GM12872 (cell line): Measurements from ENCODE around the gene EDNRA.

ENCODE experiments used
- TF ChIP-seq, protein P1 (sequence below): IDR thresholded peaks from 3 replicates; pipeline ENCODE4 v1.5.1; 2011; ENCODE audit warnings: low read depth, mild to moderate bottlenecking, low read length, moderate library complexity; ENCODE audit not compliant: insufficient read depth

The EDNRA gene

GRCh38 chr4:147566762-147567161 lies 85.9 kb downstream of the EDNRA start:
- TF ChIP-seq, protein P1, sequence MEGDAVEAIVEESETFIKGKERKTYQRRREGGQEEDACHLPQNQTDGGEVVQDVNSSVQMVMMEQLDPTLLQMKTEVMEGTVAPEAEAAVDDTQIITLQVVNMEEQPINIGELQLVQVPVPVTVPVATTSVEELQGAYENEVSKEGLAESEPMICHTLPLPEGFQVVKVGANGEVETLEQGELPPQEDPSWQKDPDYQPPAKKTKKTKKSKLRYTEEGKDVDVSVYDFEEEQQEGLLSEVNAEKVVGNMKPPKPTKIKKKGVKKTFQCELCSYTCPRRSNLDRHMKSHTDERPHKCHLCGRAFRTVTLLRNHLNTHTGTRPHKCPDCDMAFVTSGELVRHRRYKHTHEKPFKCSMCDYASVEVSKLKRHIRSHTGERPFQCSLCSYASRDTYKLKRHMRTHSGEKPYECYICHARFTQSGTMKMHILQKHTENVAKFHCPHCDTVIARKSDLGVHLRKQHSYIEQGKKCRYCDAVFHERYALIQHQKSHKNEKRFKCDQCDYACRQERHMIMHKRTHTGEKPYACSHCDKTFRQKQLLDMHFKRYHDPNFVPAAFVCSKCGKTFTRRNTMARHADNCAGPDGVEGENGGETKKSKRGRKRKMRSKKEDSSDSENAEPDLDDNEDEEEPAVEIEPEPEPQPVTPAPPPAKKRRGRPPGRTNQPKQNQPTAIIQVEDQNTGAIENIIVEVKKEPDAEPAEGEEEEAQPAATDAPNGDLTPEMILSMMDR, result no peak

DNA sequence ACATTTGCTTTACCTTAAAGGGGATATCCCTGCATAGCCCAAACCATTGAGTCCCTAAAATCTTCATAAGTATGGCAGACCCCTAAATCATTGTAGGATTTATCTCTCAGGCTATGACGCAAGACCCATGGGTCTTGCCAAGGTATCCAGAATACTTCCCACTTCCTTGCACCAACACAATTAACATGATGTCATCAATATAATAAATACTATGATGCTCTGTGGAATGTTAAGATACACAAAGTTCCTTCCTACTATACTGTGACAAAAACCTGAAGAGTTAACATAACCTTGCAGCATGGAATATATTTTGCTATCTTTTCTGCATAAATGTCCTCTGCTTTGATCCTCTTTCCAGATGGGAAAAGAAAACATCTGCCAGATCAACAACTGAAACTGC lies 86.4 kb downstream of the EDNRA start:
- TF ChIP-seq, protein P1, result no peak

DNA sequence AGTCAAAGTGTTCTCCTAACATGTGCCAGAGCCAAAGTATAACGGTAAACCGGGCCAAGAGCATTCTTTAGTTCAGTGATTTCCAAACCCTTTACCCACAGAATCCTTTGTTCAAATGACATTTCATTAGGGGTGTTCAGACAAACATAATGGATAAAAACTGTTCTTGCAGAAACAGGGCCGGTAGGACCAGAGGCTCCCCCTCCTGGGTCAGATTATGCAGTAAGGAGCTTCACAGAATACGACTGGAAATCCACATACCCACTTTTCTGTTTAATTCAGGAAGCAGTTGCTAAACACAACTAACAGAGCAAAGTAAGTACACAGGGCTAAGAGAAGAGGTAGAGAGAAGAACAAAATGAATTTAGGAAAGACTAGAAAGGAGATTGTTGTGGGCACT lies 89.7 kb downstream of the EDNRA start:
- TF ChIP-seq, protein P1, result no peak

- TF ChIP-seq, protein P1, result no peak
Observed at GRCh38 chr4:147571036-147571770, 90.3 kb downstream of the EDNRA start.

DNA sequence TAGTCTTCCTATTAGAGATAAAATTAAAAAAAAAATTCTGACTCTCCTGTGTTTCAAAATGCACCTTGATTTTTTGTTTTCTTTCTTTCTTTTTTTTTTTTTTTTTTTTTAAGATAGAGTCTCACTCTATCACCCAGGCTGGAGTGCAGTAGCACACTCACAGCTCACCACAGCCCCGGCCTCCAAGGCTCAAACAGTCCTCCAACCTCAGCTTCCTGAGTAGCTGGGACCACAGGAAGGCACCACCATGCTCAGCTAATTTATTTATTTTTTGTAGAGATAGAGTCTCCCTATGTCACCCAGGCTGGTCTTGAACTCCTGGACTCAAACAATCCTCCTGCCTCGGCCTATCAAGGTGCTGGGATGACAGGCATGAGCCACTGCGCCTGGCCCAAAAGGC lies 95.2 kb downstream of the EDNRA start:
- TF ChIP-seq, protein P1, result no peak

GRCh38 chr4:147578051-147578476 lies 97.2 kb downstream of the EDNRA start:
- TF ChIP-seq, protein P1, result no peak

DNA sequence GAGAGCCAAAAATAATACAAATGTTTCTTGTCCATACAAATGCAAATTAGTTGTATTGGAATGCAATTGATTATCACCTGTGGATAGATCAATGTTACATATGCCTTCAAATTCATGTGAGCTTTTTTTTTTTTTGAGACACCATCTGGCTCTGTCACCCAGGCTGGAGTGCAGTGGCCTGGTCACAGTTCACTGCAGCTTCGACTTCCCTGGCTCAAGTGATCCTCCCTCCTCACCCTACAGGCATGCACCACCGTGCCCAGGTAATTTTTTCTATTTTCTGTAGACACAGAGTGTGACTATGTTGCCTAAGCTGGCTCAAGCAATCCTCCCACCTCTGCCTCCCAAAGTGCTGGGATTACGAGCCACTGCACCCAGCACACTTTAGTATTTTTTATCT lies 97.7 kb downstream of the EDNRA start:
- TF ChIP-seq, protein P1, result no peak
